Endothelial cell of umbilical vein (primary cell): ENCODE measurements around the gene OR13C3. TPM values are rescaled to one million over a fixed set of nuclear protein-coding genes. Genes with fewer than 3 reads are reported as not detected.

Experiments
- BruUV-seq: library from RNA; stranded (reverse); fragments of 400-500 nt; replicated peaks from 2 replicates; lab custom pipeline; 2021; lab: Mats Ljungman, UMichigan
- CTCF ChIA-PET: fragments of 300-600, 350-600 bp; sonication (Branson Sonifier 250); formaldehyde crosslinking; loops from one replicate; lab custom pipeline; 2021; ENCODE audit warnings: antibody characterized with exemption, inconsistent platforms; lab: Charles Lee
- POLR2A ChIA-PET: fragments of 300-600, 350-600 bp; sonication (Branson Sonifier 250); formaldehyde crosslinking; loops from one replicate; lab custom pipeline; 2021; ENCODE audit warnings: antibody characterized with exemption, inconsistent platforms; lab: Charles Lee
- DNase-seq: peaks from one replicate; pipeline ENCODE4 v3.0.0-alpha.2; 2011; ENCODE audit warnings: low read depth, low spot score
- FAIRE-seq: peaks from 2 replicates; lab custom pipeline; 2011; peaks lifted over from hg19 to GRCh38; lab: Jason Lieb, UNC
- H2AFZ ChIP-seq: 2 replicates; pipeline ENCODE4 v1.6.0; 2012; ENCODE audit warnings: low read depth, low read length, control low read depth, inconsistent platforms
- H3K27ac ChIP-seq: 2 replicates; pipeline ENCODE4 v1.5.1; 2011; ENCODE audit warnings: low read depth, mild to moderate bottlenecking, control low read depth, low read length, moderate library complexity; ENCODE audit not compliant: insufficient read depth
- H3K27me3 ChIP-seq, 2 experiments: 2 replicates each; pipeline versions ENCODE4 v1.6.0 to v1.6.1; 2011; ENCODE audit warnings: low read length in 2 of 2, mixed read lengths in 1 of 2; ENCODE audit not compliant: control insufficient read depth in 2 of 2, insufficient read depth in 2 of 2
- H3K36me3 ChIP-seq, 2 experiments: 2 replicates in 1 of 2; 3 replicates in 1 of 2; pipeline ENCODE4 v1.5.1; 2011; ENCODE audit warnings: low read length in 2 of 2, mild to moderate bottlenecking in 1 of 2, moderate library complexity in 1 of 2; ENCODE audit not compliant: control insufficient read depth in 2 of 2, insufficient read depth in 2 of 2; ENCODE audit errors: extremely low read depth in 1 of 2
- H3K4me1 ChIP-seq: 3 replicates; pipeline ENCODE4 v1.5.1; 2011; ENCODE audit warnings: mild to moderate bottlenecking, low read length; ENCODE audit not compliant: control insufficient read depth, insufficient read depth; ENCODE audit errors: extremely low read depth
- H3K4me2 ChIP-seq: 2 replicates; pipeline ENCODE4 v1.6.1; 2011; ENCODE audit warnings: low read length, control low read depth, mixed read lengths; ENCODE audit not compliant: insufficient read depth
- H3K4me3 ChIP-seq, 3 experiments: fragments of 200-600 bp in 1 of 3; sonication (generic), shearing (Covaris generic) in 1 of 3; replicated peaks in 1 of 3; 2 replicates each; pipeline ENCODE4 v1.5.1; 2011 to 2016; ENCODE audit warnings: control low read depth in 3 of 3, low read length in 3 of 3, mild to moderate bottlenecking in 2 of 3, inconsistent platforms in 1 of 3, low read depth in 1 of 3, moderate library complexity in 1 of 3; ENCODE audit not compliant: insufficient read depth in 1 of 3
- H3K79me2 ChIP-seq: 2 replicates; pipeline ENCODE4 v1.6.0; 2012; ENCODE audit warnings: low read length, inconsistent platforms; ENCODE audit not compliant: control insufficient read depth, insufficient read depth
- H3K9ac ChIP-seq: replicated peaks from 2 replicates; pipeline ENCODE3; 2011; ENCODE audit warnings: low read length, control low read depth; ENCODE audit not compliant: insufficient read depth; ENCODE audit errors: extremely low read depth
- H3K9me1 ChIP-seq: replicated peaks from 3 replicates; pipeline ENCODE4 v1.6.0; 2011; ENCODE audit warnings: mild to moderate bottlenecking, low read length; ENCODE audit not compliant: control insufficient read depth, insufficient read depth; ENCODE audit errors: extremely low read depth
- H3K9me3 ChIP-seq: replicated peaks from 2 replicates; pipeline ENCODE4 v1.5.1; 2012; ENCODE audit warnings: low read length, inconsistent platforms; ENCODE audit not compliant: control insufficient read depth, insufficient read depth
- H4K20me1 ChIP-seq: replicated peaks from 2 replicates; pipeline ENCODE3; 2011; ENCODE audit warnings: mild to moderate bottlenecking, low read length; ENCODE audit not compliant: control insufficient read depth, insufficient read depth; ENCODE audit errors: extremely low read depth
- CTCF ChIP-seq, 2 donors: IDR thresholded peaks; 1 replicate in 1 of 2; 2 replicates in 1 of 2; pipeline ENCODE4 v1.5.1; 2011; ENCODE audit warnings: low read length in 2 of 2, mild to moderate bottlenecking in 2 of 2, moderate library complexity in 2 of 2, control low read depth in 1 of 2, inconsistent platforms in 1 of 2, low read depth in 1 of 2; ENCODE audit not compliant: insufficient read depth in 1 of 2; ENCODE audit errors: extremely low read depth in 1 of 2
- EZH2 ChIP-seq: IDR thresholded peaks from 2 replicates; pipeline ENCODE4 v1.6.1; 2012; ENCODE audit warnings: borderline replicate concordance, low read depth, mild to moderate bottlenecking, moderate library complexity, low read length, inconsistent platforms; ENCODE audit not compliant: severe bottlenecking
- FOS ChIP-seq: IDR thresholded peaks from 2 replicates; pipeline ENCODE4 v1.6.1; 2011; ENCODE audit warnings: mild to moderate bottlenecking, low read length, moderate library complexity, borderline replicate concordance; ENCODE audit not compliant: insufficient read depth
- JUN ChIP-seq: IDR thresholded peaks from 2 replicates; pipeline ENCODE4 v1.6.1; 2011; ENCODE audit warnings: borderline replicate concordance, low read depth; ENCODE audit not compliant: insufficient read length, insufficient read depth
- MAX ChIP-seq: IDR thresholded peaks from 2 replicates; pipeline ENCODE4 v1.6.1; 2011; ENCODE audit not compliant: insufficient read depth, insufficient read length
- MYC ChIP-seq: IDR thresholded peaks from one replicate; pipeline ENCODE4 v1.6.1; 2011; ENCODE audit warnings: mild to moderate bottlenecking, low read depth, low read length
- POLR2A ChIP-seq: IDR thresholded peaks from 2 replicates; pipeline ENCODE4 v1.6.1; 2012; ENCODE audit warnings: low read depth, mild to moderate bottlenecking, control low read depth, low read length
- POLR2AphosphoS5 ChIP-seq: IDR thresholded peaks from 2 replicates; pipeline ENCODE4 v1.6.1; 2012; ENCODE audit warnings: low read depth, mild to moderate bottlenecking, control low read depth, low read length, moderate library complexity; ENCODE audit not compliant: insufficient read depth
- dilution Hi-C: fragments of 300-500 bp; cut with MboI; formaldehyde crosslinking; loops from one replicate; pipeline ENCODE4 v1.15.0; 2019; ENCODE audit warnings: low sequenced_read_pairs; ENCODE audit not compliant: extremely low pct_ligation_motif_present
- intact Hi-C: fragments of 100-400 bp; cut with micrococcal nuclease; formaldehyde crosslinking; loops from one replicate; pipeline ENCODE4 v1.10.0; 2022
- polyA plus RNA-seq, 4 experiments: library from polyadenylated mRNA; depleted of rRNA in 3 of 4; stranded (reverse) in 3 of 4; unstranded in 1 of 4; fragments of >200 nt; gene quantifications; 2 replicates each; pipeline versions ENCODE4 v1.2.1 to v1.2.3, GENCODE V29; 2011 to 2012; ENCODE audit warnings: missing spikeins in 1 of 4
- total RNA-seq: library from RNA; stranded (reverse); gene quantifications from 2 replicates; pipeline ENCODE4 v1.2.3, GENCODE V29; 2021

Gene OR13C3
- total and polyA plus RNA-seq, 2 donors (not counting 3 experiments of a cell fraction or from before 2014, with no cell fraction given): not detected

GRCh38 chr9:104564358-104564757 is 27.7 kb upstream of the OR13C3 start:
- Histone ChIP-seq H3K4me1 (no peaks in the 10 kb centered on the region), H3K9me1 (no peaks in the 10 kb centered on the region), H3K9me3 (peaks cover under 1% of the 10 kb centered on the region), H3K9ac (no peak overlapping the region), H3K27me3 (no peaks in the 10 kb centered on the region), H3K4me2 (no peak overlapping the region), H3K27ac (no peak overlapping the region), H3K36me3 (no peaks in the 10 kb centered on the region), H4K20me1 (no peaks in the 10 kb centered on the region), H2AFZ (no peak overlapping the region), H3K79me2 (no peaks in the 10 kb centered on the region), H3K4me3 (no peak overlapping the region)
- dilution Hi-C loops (no loop called here), intact Hi-C loops (no loop called here)
- POLR2A ChIA-PET: no interaction called here
- DNase-seq (no peak), FAIRE-seq (no peak)
- no TSS peak for BruUV-seq
- CTCF ChIA-PET: no interaction called here
- TF ChIP-seq JUN: no peak
- no peak for TF ChIP-seq MYC
- no peak for TF ChIP-seq POLR2A
- no peak for TF ChIP-seq CTCF (IDR thresholded peaks at IDR 0.05; ENCODE audit: extremely low read depth in 1 of 2, insufficient read depth in 1 of 2, low read depth in 1 of 2, low read length in 2 of 2)
- TF ChIP-seq MAX: no peak
- TF ChIP-seq EZH2: no peak
- no peak for TF ChIP-seq POLR2AphosphoS5
- TF ChIP-seq FOS: no peak
